SK-N-MC (cell line): ENCODE results near the gene TCERG1L.

Source experiments
- DNase-seq: peaks from one replicate; pipeline ENCODE4 v3.0.0-alpha.2; 2011; ENCODE audit warnings: low read depth, low spot score
- H3K27ac ChIP-seq: fragments of 200-600 bp; sonication (generic); 2 replicates; pipeline ENCODE4 v1.5.1; 2016; ENCODE audit warnings: mixed run types
- H3K36me3 ChIP-seq: fragments of 200-600 bp; sonication (generic); 2 replicates; pipeline ENCODE4 v1.6.1; 2017; ENCODE audit warnings: antibody characterized with exemption, low read length, mixed read lengths; ENCODE audit not compliant: insufficient read depth
- H3K4me3 ChIP-seq: fragments of 200-600 bp; sonication (generic); 2 replicates; pipeline ENCODE4 v1.5.1; 2016
- H3K9ac ChIP-seq: fragments of 200-600 bp; sonication (generic); 2 replicates; pipeline ENCODE4 v1.8.0; 2017; ENCODE audit warnings: mixed run types, mixed read lengths; ENCODE audit not compliant: insufficient read length
- H3K9me3 ChIP-seq: fragments of 200-600 bp; sonication (generic); 2 replicates; pipeline ENCODE4 v1.6.1; 2017; ENCODE audit warnings: low read depth, mild to moderate bottlenecking, antibody characterized with exemption, low read length, moderate library complexity, mixed read lengths
- EZH2 ChIP-seq: fragments of 200-600 bp; sonication (generic); IDR thresholded peaks from one replicate; pipeline ENCODE4 v1.6.1; 2017; ENCODE audit warnings: antibody characterized with exemption
- FOXP2 ChIP-seq: optimal IDR thresholded peaks from 2 replicates; pipeline ENCODE3; 2011; ENCODE audit warnings: mild to moderate bottlenecking, moderate library complexity; ENCODE audit not compliant: insufficient read depth; ENCODE audit errors: extremely low read length, control extremely low read depth
- POLR2AphosphoS5 ChIP-seq: IDR thresholded peaks from 2 replicates; pipeline ENCODE4 v1.6.1; 2012; ENCODE audit warnings: mild to moderate bottlenecking, low read depth, low read length, borderline replicate concordance

Gene TCERG1L

DNA sequence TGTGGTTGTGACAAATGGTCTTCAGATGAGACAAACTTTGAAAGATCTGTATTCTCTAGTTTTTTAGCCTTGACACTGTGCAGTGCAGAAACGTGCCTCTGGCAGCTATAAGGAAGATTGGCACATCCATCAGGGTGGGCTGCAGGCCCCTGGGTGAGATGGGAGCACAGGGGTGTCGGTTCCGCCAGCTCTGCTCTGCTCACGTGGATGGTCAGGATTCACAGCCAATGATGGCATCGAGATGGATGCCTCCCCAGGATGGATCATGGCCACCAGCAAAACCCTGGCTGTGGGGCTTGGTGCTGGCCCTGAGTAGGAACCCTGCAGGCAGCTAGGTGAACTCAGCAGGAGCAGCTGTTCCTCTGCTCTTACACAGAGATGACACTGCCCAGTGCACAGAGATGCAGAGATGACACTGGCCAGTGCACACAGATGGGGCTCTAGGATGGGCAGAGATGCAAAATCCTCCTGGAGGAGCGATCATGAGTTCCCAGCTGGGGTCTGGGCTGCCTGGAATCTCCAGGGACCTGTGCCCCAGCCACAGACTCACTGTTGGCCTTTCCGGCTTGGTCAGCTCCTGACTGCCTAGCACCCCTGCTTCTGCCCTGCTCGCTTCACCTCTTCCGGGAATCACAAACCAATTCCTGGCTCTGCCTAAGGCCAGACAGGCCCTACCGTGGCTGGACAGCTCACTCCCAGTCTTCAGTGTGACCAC is 185.9 kb downstream of the TCERG1L start:
- TF ChIP-seq EZH2, result no peak
- TF ChIP-seq FOXP2, result no peak
- no peak for TF ChIP-seq POLR2AphosphoS5
- Histone ChIP-seq H3K36me3 (no peaks in the 10 kb centered on the region), H3K9ac (no peak overlapping the region), H3K27ac (no peak overlapping the region), H3K4me3 (no peak overlapping the region), H3K9me3 (no peaks in the 10 kb centered on the region)
- no peak for DNase-seq

DNA sequence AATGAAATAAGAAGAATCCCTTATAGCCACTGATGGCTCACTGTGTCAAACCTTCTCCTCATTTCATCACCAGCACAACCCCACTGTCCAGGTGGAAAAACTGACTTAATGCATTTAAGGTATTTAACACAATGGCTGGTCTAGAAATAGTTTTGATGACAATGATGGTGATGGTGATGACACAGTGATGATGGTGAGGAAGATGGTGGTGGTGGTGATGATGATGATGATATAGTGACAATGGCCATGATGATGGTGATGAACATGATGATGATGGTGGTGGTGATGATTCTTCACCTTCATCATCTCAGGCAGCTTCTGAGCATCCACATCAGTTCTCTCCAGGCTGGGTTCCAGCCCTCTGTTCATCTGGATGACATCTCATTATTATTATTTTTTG is 186.6 kb downstream of the TCERG1L start:
- Histone ChIP-seq H3K4me3 (no peak overlapping the region), H3K36me3 (no peaks in the 10 kb centered on the region), H3K9me3 (no peaks in the 10 kb centered on the region), H3K9ac (no peak overlapping the region), H3K27ac (no peak overlapping the region)
- TF ChIP-seq EZH2 (no peak), FOXP2 (no peak), POLR2AphosphoS5 (no peak)
- DNase-seq, result no peak

DNA sequence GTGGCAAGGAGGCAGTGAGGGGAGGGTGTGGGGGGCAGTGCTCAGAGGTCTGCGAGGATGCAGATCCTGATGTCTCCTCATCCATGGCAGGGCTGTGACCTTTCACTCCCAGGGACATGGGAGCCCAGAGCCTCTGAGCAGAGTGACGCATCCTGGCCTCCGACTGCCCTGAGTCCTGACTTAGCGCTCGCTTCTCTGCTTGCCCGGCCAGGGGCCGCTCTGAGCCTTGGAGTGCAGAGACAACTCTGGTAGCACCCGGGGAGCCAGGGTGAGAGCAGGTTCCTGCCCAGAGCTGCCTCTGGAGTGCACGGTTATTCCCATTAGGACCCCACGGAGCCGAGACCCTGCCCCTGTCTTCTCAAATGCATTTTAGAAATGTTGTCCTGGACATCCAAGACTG is 188.0 kb downstream of the TCERG1L start:
- no peak overlapping the region for H3K27ac ChIP-seq
- no peak for DNase-seq
- TF ChIP-seq POLR2AphosphoS5 (no peak), EZH2 (no peak), FOXP2 (no peak)
- H3K4me3 ChIP-seq, result no peak overlapping the region
- no peaks in the 10 kb centered on the region for H3K36me3 ChIP-seq
- H3K9me3 ChIP-seq, result no peaks in the 10 kb centered on the region
- no peak overlapping the region for H3K9ac ChIP-seq

DNA sequence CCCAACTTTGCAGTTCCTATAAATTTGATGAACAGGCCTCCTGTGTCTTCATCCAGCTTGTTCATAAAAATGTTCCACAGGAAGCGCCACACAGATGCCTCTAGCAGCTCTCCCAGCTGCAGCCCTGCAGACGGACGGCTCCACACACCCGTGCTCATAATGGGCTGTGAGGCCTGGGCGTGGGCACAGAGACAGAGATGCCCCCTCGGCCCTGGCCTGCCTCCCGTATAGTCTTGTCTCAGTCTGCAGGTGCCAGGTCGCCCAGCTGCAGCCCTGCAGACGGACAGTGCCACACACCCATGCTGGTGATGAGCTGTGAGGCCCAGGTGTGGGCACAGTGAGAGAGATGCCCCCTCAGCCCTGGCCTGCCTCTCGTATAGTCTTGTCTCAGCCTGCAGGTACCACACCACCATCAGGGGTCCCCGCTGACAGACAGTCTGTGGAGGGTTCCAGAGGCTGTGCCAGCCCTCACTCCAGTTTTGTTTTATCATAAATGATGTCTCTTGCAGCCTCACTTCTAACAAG is 189.9 kb downstream of the TCERG1L start:
- no peak for TF ChIP-seq EZH2
- no peak for TF ChIP-seq FOXP2
- TF ChIP-seq POLR2AphosphoS5, result no peak
- no peaks in the 10 kb centered on the region for H3K36me3 ChIP-seq
- no peak for DNase-seq

DNA sequence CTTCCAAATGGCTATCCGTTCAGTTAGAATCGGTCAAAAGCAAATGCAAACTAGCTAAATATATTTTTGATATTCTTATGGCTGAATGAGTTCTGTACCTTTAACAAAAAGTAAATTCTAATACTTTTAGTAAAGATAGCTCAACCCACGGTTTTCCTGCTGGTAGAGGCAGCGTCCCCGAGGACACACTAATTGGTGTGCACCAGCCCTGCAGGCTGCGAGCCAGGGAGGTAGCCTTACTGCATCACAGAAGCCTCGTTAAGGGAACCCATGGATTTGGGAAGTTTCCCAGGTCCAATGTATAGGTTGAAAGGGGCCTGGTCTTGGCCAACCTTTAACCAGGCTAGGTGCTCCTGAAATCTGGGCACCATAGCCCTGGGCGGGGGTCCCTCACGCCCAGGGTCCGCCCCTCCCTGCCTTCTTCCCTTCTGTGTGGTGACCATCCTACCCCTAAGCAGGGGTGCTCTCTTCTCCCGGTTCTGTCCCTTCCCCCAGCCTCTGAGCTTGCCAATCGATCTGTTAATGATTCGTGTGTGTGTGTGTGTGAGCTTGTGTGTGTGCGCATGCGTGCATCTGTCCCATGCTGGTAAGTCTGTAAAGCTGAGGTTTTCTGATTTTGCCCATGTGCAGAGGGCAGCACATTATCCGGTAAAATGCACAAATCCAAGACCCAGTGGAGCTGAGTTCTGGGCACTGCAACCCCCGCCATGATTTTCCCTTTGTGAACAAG is 191.7 kb downstream of the TCERG1L start:
- no peak overlapping the region for H3K9ac ChIP-seq
- no peak for DNase-seq
- TF ChIP-seq POLR2AphosphoS5 (no peak), EZH2 (no peak), FOXP2 (no peak)
- H3K36me3 ChIP-seq, result no peaks in the 10 kb centered on the region
- no peak overlapping the region for H3K4me3 ChIP-seq
- H3K9me3 ChIP-seq, result no peaks in the 10 kb centered on the region
- no peak overlapping the region for H3K27ac ChIP-seq

More for the DNA sequence above, 189.9 kb downstream of the TCERG1L start:
- no peaks in the 10 kb centered on the region for H3K9me3 ChIP-seq
- H3K27ac ChIP-seq, result no peak overlapping the region
- H3K4me3 ChIP-seq, result no peak overlapping the region
- H3K9ac ChIP-seq, result no peak overlapping the region

DNA sequence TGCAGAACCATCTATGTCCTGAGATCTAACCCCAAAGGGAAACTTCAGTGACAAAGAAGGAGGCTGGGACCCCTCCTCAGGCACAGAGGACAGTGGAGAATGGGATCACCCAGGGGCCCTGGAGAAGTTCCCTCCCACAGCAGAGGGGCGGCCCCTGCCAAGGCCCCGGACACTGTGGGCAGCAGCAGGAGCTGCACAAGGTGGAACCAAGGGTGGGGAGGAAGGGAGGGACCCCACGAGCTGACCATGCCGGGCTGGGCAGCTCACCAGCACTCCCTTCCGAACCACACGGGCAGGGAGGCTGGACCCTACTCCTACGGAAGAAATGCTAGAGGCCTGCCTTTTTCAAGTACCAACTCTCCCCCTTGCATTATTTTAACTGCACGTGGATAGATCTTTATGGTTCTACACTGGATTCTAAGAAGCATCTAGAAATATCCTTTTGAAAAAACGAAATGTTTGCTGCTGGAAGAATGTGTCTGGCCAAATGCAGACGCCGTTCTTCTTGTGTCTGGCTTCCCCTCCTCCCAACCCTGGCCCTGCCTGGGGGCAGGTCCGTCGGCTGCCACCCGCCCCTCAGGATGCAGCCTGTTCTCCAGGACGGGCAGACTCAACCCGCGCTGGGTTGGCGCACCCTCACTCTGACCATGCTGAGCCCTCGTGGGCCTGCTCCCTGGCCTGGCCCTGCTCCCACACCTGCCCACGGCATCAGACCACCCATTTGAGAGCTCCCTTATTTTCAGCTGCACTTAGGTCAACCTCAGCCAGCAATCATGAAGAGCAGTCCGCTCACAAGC is 193.9 kb downstream of the TCERG1L start:
- H3K9ac ChIP-seq, result no peak overlapping the region
- H3K36me3 ChIP-seq, result no peaks in the 10 kb centered on the region
- H3K9me3 ChIP-seq, result no peaks in the 10 kb centered on the region
- DNase-seq, result no peak
- TF ChIP-seq EZH2 (no peak), POLR2AphosphoS5 (no peak), FOXP2 (no peak)
- H3K27ac ChIP-seq, result no peak overlapping the region
- no peak overlapping the region for H3K4me3 ChIP-seq

DNA sequence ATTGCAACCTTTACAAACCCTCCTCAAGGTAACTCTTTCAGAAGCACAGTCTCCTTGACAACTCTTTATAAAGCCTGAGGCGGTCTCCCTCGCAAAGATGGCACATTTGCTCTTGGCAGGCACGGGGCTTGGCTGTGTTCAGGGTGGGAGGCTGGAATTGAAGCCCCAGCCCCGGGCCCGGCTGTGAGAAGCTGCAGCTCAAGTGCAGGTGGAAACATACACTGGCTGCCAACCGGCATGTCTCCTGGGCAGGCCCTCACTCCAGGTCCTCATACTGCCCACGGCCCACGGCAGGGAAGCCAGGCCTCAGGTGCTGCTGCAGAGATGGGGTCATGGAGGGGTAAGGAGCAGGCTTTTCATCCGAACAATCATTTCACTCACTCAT is 194.5 kb downstream of the TCERG1L start:
- H3K9ac ChIP-seq, result no peak overlapping the region
- no peak for TF ChIP-seq EZH2
- TF ChIP-seq FOXP2, result no peak
- no peak for TF ChIP-seq POLR2AphosphoS5

More for the DNA sequence above, 194.5 kb downstream of the TCERG1L start:
- no peaks in the 10 kb centered on the region for H3K36me3 ChIP-seq
- no peak for DNase-seq
- H3K4me3 ChIP-seq, result no peak overlapping the region
- no peaks in the 10 kb centered on the region for H3K9me3 ChIP-seq
- H3K27ac ChIP-seq, result no peak overlapping the region
